Measurements from ENCODE around the gene UBE2D2. TPM values are rescaled to one million over a fixed set of nuclear protein-coding genes. Genes with fewer than 3 reads are reported as not detected.

Gene UBE2D2
- total and polyA plus RNA-seq, 2 of the 13 experiments (the other 11 are each of a cell fraction or from before 2014, with no cell fraction given): 79.1 to 109 TPM

DNA sequence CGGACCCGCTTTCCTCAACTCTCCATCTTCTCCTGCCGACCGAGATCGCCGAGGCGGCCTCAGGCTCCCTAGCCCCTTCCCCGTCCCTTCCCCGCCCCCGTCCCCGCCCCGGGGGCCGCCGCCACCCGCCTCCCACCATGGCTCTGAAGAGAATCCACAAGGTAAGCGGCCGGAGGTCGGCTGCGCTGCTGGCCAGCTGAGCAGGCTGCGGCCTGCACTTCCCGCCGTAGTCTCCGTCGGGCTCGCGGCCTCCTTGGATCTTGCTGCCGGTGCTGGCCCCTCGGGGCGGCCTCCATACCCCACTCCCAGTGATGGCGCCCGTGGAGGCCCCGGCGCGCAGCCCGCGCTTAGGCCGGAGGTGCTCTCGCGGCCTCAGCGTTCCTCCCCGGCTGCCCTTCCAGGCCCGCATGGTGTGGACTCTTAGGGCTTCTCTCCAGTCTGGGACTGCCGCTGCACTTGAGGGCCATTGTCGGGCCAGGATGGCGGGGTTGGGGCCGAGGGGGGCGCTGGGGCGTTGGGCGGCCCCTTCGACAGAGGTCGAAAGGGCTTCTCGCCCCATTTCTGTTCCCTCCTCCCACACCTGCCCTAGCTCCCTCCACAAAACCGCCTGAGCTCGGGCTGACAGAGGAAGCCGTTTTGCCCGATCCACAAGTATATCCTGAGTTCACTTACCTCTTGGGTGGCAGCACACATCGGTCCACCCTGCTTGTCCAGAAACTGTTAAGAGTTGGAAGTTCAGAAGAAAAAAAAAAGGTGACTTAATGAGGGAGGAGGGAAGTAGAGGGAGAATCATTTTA, 714 bp downstream of the UBE2D2 start (continued):
- TF ChIP-seq EEA1 (CRISPR knock-in tag; IDR thresholded peaks at IDR 0.05; ENCODE audit: borderline replicate concordance) (peak; percentile 50; the same call in 1 of the 2 replicates), ZKSCAN1 (IDR thresholded peaks at IDR 0.05; ENCODE audit: low read length) (no peak), ZNF44 (CRISPR knock-in tag; IDR thresholded peaks at IDR 0.05) (no peak), ZNF839 (CRISPR knock-in tag; IDR thresholded peaks at IDR 0.05; ENCODE audit: borderline replicate concordance) (peak; percentile 16; the same call in 1 of the 2 replicates), JDP2 (CRISPR knock-in tag; IDR thresholded peaks at IDR 0.05; ENCODE audit: borderline replicate concordance) (no peak), SSRP1 (CRISPR knock-in tag; IDR thresholded peaks at IDR 0.05) (no peak), MED13 (CRISPR knock-in tag; IDR thresholded peaks at IDR 0.05) (no peak), ELF1 (CRISPR knock-in tag; IDR thresholded peaks at IDR 0.05) (0 out of 2 replicates have a peak, but pooled peaks have one; percentile 13), ATF7-NPFF (CRISPR knock-in tag; IDR thresholded peaks at IDR 0.05; ENCODE audit: low read depth) (no peak), SNAI1 (CRISPR knock-in tag; IDR thresholded peaks at IDR 0.05; ENCODE audit: borderline replicate concordance) (peak; percentile 25), DNMT3B (CRISPR knock-in tag; conservative IDR thresholded peaks at IDR 0.05) (no peak), SIN3B (IDR thresholded peaks at IDR 0.05; ENCODE audit: low read length) (no peak), EED (CRISPR knock-in tag; IDR thresholded peaks at IDR 0.05) (no peak), ISL2 (CRISPR knock-in tag; IDR thresholded peaks at IDR 0.05) (no peak), U2AF2 (IDR thresholded peaks at IDR 0.05; ENCODE audit: low read depth, low read length) (no peak), GTF3A (CRISPR knock-in tag; conservative IDR thresholded peaks at IDR 0.05) (no peak), ZFYVE20 (CRISPR knock-in tag; IDR thresholded peaks at IDR 0.05; ENCODE audit: borderline replicate concordance, low read depth) (0 out of 2 replicates have a peak, but pooled peaks have one; percentile 54), TCF7L2 (IDR thresholded peaks at IDR 0.05; ENCODE audit: low read depth, low read length) (no peak), RBFOX2 (IDR thresholded peaks at IDR 0.05; ENCODE audit: low read depth, low read length) (peak; percentile 64; the same call in 1 of the 2 replicates)
- TF ChIP-seq, protein P1, sequence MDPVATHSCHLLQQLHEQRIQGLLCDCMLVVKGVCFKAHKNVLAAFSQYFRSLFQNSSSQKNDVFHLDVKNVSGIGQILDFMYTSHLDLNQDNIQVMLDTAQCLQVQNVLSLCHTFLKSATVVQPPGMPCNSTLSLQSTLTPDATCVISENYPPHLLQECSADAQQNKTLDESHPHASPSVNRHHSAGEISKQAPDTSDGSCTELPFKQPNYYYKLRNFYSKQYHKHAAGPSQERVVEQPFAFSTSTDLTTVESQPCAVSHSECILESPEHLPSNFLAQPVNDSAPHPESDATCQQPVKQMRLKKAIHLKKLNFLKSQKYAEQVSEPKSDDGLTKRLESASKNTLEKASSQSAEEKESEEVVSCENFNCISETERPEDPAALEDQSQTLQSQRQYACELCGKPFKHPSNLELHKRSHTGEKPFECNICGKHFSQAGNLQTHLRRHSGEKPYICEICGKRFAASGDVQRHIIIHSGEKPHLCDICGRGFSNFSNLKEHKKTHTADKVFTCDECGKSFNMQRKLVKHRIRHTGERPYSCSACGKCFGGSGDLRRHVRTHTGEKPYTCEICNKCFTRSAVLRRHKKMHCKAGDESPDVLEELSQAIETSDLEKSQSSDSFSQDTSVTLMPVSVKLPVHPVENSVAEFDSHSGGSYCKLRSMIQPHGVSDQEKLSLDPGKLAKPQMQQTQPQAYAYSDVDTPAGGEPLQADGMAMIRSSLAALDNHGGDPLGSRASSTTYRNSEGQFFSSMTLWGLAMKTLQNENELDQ (CRISPR knock-in tag; IDR thresholded peaks at IDR 0.05; ENCODE audit: borderline replicate concordance): no peak
- TF ChIP-seq, protein P2, sequence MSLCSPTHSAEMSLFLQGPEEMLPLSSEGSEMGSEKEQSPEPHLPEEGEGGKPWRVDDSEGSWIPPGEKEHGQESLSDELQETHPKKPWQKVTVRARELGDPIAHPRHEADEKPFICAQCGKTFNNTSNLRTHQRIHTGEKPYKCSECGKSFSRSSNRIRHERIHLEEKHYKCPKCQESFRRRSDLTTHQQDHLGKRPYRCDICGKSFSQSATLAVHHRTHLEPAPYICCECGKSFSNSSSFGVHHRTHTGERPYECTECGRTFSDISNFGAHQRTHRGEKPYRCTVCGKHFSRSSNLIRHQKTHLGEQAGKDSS (CRISPR knock-in tag; IDR thresholded peaks at IDR 0.05; ENCODE audit: borderline replicate concordance, low read depth): peak; percentile 74; the same call in 1 of the 2 replicates
- TF ChIP-seq, protein P3, sequence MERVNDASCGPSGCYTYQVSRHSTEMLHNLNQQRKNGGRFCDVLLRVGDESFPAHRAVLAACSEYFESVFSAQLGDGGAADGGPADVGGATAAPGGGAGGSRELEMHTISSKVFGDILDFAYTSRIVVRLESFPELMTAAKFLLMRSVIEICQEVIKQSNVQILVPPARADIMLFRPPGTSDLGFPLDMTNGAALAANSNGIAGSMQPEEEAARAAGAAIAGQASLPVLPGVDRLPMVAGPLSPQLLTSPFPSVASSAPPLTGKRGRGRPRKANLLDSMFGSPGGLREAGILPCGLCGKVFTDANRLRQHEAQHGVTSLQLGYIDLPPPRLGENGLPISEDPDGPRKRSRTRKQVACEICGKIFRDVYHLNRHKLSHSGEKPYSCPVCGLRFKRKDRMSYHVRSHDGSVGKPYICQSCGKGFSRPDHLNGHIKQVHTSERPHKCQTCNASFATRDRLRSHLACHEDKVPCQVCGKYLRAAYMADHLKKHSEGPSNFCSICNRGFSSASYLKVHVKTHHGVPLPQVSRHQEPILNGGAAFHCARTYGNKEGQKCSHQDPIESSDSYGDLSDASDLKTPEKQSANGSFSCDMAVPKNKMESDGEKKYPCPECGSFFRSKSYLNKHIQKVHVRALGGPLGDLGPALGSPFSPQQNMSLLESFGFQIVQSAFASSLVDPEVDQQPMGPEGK (CRISPR knock-in tag; IDR thresholded peaks at IDR 0.05): 0 out of 2 replicates have a peak, but pooled peaks have one; percentile 41
- TF ChIP-seq, protein P4, sequence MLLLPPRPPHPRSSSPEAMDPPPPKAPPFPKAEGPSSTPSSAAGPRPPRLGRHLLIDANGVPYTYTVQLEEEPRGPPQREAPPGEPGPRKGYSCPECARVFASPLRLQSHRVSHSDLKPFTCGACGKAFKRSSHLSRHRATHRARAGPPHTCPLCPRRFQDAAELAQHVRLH (CRISPR knock-in tag; IDR thresholded peaks at IDR 0.05; ENCODE audit: borderline replicate concordance, low read depth): no peak
- TF ChIP-seq, protein P5, sequence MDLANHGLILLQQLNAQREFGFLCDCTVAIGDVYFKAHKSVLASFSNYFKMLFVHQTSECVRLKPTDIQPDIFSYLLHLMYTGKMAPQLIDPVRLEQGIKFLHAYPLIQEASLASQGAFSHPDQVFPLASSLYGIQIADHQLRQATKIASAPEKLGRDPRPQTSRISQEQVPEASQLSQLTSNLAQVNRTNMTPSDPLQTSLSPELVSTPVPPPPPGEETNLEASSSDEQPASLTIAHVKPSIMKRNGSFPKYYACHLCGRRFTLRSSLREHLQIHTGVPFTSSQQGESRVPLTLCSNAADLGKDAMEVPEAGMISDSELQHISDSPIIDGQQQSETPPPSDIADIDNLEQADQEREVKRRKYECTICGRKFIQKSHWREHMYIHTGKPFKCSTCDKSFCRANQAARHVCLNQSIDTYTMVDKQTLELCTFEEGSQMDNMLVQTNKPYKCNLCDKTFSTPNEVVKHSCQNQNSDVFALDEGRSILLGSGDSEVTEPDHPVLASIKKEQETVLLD (CRISPR knock-in tag; IDR thresholded peaks at IDR 0.05; ENCODE audit: low read depth): no peak
